ENCODE results near the gene ARHGAP9. TPM values are rescaled to one million over a fixed set of nuclear protein-coding genes. Genes with fewer than 3 reads are reported as not detected.
A peak's percentile ranks its signal among the peaks of the same experiment; 100 is the strongest.

ARHGAP9 gene
- total RNA-seq, 1 donor = under 0.01 TPM

GRCh38 chr12:57461276-57461916, 18.3 kb downstream of the ARHGAP9 start:
- peak overlapping the region; percentile 78 for H3K4me3 ChIP-seq (ENCODE audit: low read depth, low read length)
- TF ChIP-seq CTCF (IDR thresholded peaks at IDR 0.05; ENCODE audit: insufficient read depth, low read depth, low read length) = no peak
- peak; percentile 74 for DNase-seq (ENCODE audit: low read depth)

- H3K4me3 ChIP-seq (ENCODE audit: low read depth, low read length) = peak overlapping the region; percentile 78
- TF ChIP-seq CTCF (IDR thresholded peaks at IDR 0.05; ENCODE audit: insufficient read depth, low read depth, low read length) = no peak
- no peak for DNase-seq (ENCODE audit: low read depth)
Observed at GRCh38 chr12:57460841-57461275, 18.8 kb downstream of the ARHGAP9 start.

GRCh38 chr12:57460468-57460784, 19.2 kb downstream of the ARHGAP9 start:
- DNase-seq (ENCODE audit: low read depth) = no peak
- TF ChIP-seq CTCF (IDR thresholded peaks at IDR 0.05; ENCODE audit: insufficient read depth, low read depth, low read length) = no peak
- H3K4me3 ChIP-seq (ENCODE audit: low read depth, low read length) = peak overlapping the region; percentile 78

- no peak for DNase-seq (ENCODE audit: low read depth)
- no peak for TF ChIP-seq CTCF (IDR thresholded peaks at IDR 0.05; ENCODE audit: insufficient read depth, low read depth, low read length)
- H3K4me3 ChIP-seq (ENCODE audit: low read depth, low read length) = peak within 1 kb of the TSS; percentile 78
Observed at GRCh38 chr12:57459750-57460467, 19.8 kb downstream of the ARHGAP9 start, which contains the start of gene GLI1. Gene GLI1, plus strand, starts transcription at chr12:57459785. Its CDS starts 3,907 bp downstream, at chr12:57463692.

GRCh38 chr12:57459055-57459749, 20.5 kb downstream of the ARHGAP9 start:
- peak; percentile 83 for TF ChIP-seq CTCF (IDR thresholded peaks at IDR 0.05; ENCODE audit: insufficient read depth, low read depth, low read length)
- H3K4me3 ChIP-seq (ENCODE audit: low read depth, low read length) = peak overlapping the region; percentile 78
- DNase-seq (ENCODE audit: low read depth) = peak; percentile 96

- H3K4me3 ChIP-seq (ENCODE audit: low read depth, low read length) = peak overlapping the region; percentile 78
- DNase-seq (ENCODE audit: low read depth) = no peak
- no peak for TF ChIP-seq CTCF (IDR thresholded peaks at IDR 0.05; ENCODE audit: insufficient read depth, low read depth, low read length)
Observed at GRCh38 chr12:57458665-57459054, 21.0 kb downstream of the ARHGAP9 start.
